ENCODE measurements around the gene GALNT10. TPM values are rescaled to one million over a fixed set of nuclear protein-coding genes. Genes with fewer than 3 reads are reported as not detected.
A peak's percentile ranks its signal among the peaks of the same experiment; 100 is the strongest.

Gene GALNT10
- total RNA-seq, 2 experiments from 2014 or later = 16.8 to 19.8 TPM

DNA sequence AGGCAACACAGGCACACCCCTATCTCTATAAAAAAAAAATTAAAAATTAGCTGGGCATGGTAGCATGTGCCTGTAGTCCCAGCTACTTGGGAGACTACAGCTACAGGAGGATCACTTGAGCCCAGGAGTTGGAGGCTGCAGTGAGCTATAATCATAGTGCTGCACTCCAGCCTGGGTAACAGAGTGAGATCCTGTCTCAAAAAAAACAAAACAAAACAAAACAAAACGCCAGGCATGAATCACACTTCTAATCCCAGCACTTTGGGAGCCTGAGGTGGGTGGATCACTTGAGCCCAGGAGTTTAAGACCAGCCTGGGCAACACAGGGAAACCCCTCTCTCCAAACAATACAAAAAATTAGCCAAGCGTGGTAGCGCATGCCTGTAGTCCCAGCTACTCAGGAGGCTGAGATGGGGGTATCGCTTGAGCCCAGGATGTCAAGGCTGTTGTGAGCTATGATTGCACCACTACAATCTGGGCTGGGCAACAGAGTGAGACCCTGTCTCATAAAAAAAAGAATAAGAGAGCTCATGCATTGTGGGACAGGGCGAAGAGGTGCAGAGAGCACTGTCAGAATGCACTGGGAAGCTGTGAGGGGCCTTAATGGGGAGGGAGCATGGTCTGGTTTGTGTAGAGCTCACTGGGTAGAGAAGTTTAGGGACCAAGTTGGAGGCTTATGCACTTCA lies 246.9 kb downstream of the GALNT10 start:
- Mint-ChIP-seq H3K9me3 (no peaks in the 10 kb centered on the region), H3K36me3 (peaks cover 45% of the 10 kb centered on the region), H3K27me3 (no peaks in the 10 kb centered on the region), H3K4me1 (peaks cover 7% of the 10 kb centered on the region), H3K27ac (no peak overlapping the region), H3K4me3 (no peak overlapping the region)
- no peak for DNase-seq

DNA sequence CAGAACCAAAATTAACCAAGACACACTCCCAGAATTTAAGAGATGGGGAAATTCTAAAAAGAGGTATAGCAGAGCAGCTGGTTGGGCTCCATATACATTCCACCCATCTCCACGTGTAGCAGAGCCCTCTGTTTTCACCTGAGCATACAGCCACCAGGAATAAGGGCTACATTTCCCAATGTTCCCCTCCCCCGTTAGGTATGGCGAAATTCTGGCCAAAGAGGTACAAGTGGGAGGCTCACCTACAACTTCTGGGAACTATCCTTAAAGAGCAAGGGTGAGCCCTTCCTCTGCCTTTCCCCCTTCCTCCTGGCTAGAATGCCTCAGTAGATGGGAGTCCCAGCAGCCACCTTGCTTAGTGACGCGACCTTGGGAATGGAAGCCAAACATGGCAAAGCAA lies 250.0 kb downstream of the GALNT10 start:
- no peak for DNase-seq
- Mint-ChIP-seq H3K4me1 (peaks cover 11% of the 10 kb centered on the region), H3K4me3 (no peak overlapping the region), H3K9me3 (no peaks in the 10 kb centered on the region), H3K27me3 (no peaks in the 10 kb centered on the region), H3K27ac (no peak overlapping the region), H3K36me3 (peaks cover 49% of the 10 kb centered on the region)

DNA sequence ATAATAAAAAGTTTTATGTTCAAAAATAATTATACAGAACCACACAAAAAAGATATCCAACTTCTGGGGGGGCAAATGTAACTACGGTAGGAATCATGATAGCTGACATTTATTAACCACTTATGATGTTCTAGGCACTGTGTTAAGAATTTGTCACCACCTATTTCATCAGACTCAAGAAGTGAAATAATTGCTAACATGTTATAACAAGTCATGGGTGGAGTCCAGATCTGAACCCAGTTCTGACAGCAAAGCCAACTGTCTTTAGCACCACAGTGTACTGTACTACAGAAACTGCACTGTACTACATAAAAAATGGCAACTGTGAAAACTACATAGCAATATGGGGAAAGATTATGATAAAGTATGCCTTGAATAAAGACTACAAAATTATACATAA lies 252.3 kb downstream of the GALNT10 start:
- H3K36me3 Mint-ChIP-seq = peaks cover 39% of the 10 kb centered on the region
- H3K4me1 Mint-ChIP-seq = peaks cover 19% of the 10 kb centered on the region
- H3K27ac Mint-ChIP-seq = no peak overlapping the region
- DNase-seq = no peak
- H3K27me3 Mint-ChIP-seq = no peaks in the 10 kb centered on the region
- no peak overlapping the region for H3K4me3 Mint-ChIP-seq
- H3K9me3 Mint-ChIP-seq = no peaks in the 10 kb centered on the region

DNA sequence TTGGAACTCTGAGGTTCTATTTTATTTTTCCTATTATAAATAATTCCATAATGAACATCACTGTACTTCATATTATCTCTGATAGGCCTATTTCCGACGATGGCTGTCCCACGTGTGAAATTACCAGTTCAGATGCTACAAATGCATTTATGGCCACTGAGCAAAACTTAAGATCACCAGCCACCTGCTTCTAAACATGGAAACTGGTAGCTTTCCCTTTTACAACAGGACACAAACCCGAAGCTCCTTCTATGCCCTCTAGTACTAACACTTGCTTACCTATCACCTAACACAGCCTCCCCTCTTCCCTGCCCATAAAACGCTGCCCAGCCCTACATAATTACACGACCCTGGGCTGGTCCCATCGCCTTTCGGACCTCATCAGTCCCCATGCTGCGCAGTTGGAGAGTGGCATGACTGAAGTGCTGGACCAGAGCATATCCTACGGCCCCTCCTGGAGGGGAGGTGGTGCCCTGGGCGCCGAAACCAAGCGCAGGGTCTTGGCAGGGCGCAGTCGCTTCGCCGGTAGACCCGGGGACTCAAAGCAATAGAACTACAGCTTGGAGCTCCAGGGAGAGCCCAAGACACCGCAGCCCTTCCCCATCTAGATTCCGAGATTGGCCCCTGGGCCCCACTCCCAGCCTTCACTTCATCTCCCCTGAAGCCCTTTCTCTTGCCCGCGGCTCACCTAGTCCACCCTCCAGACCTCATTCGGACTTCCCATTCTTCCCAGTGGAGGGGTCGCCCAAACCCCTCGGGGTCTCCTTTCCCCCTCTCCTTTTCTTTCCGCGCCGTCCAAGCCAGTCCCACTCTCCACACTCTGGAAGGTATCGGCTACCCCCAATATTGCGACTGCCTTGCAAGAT lies 254.3 kb downstream of the GALNT10 start:
- peak overlapping the region; percentile 98 for H3K4me3 Mint-ChIP-seq
- peak overlapping the region; percentile 94 for H3K27ac Mint-ChIP-seq
- peak; percentile 13 for DNase-seq
- no peaks in the 10 kb centered on the region for H3K27me3 Mint-ChIP-seq
- H3K9me3 Mint-ChIP-seq = no peaks in the 10 kb centered on the region
- peaks cover 36% of the 10 kb centered on the region for H3K4me1 Mint-ChIP-seq
- H3K36me3 Mint-ChIP-seq = peaks cover 34% of the 10 kb centered on the region

DNA sequence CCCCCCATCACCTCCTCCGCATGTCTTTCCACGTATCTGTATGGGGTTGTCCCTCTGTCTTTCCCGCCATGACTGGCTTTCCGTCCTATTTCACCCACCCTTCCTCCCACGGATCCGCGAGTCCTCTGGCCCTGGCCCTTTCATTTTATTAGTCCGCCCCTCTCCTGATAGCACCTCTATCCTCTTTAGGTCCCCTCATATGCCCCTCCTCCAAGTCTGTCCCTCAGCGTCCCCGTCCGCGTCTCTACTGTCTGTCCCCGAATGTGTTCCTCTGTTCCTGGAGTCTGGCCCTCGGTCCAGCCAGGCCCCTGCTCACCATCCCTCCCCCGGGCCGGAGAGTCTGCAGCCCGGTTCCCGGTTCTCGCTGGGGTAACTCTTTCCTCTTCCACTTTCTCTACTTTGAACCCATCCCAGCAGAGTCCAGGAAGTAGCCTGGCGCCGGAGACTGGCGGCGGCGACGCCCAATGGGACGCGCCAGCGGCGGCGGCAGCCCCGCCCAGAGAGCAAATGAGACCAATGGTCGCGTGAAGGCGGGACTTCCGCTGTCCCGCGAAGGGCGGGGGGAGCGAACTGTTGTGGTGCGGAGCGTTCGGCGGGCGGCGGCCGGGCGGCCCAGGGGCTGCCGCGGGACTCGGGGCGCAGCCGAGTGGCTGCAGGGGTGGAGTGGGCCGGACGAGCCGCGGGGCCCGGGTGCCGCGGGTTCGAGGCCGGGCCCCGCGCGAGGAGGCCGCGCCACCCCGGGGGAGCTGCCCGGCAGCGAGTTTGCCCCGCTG lies 255.1 kb downstream of the GALNT10 start, which contains the start of gene SAP30L:
TSS of gene SAP30L (plus strand) at position 576 of the 773 bp plus-strand sequence. CDS start 608 bp downstream, outside the sequence.
- Mint-ChIP-seq H3K4me1 (peaks cover 43% of the 10 kb centered on the region), H3K9me3 (no peaks in the 10 kb centered on the region), H3K27ac (peak within 1 kb of the TSS; percentile 94), H3K4me3 (peak within 1 kb of the TSS; percentile 98), H3K36me3 (peaks cover 35% of the 10 kb centered on the region), H3K27me3 (no peaks in the 10 kb centered on the region)
- peak; percentile 97 for DNase-seq

DNA sequence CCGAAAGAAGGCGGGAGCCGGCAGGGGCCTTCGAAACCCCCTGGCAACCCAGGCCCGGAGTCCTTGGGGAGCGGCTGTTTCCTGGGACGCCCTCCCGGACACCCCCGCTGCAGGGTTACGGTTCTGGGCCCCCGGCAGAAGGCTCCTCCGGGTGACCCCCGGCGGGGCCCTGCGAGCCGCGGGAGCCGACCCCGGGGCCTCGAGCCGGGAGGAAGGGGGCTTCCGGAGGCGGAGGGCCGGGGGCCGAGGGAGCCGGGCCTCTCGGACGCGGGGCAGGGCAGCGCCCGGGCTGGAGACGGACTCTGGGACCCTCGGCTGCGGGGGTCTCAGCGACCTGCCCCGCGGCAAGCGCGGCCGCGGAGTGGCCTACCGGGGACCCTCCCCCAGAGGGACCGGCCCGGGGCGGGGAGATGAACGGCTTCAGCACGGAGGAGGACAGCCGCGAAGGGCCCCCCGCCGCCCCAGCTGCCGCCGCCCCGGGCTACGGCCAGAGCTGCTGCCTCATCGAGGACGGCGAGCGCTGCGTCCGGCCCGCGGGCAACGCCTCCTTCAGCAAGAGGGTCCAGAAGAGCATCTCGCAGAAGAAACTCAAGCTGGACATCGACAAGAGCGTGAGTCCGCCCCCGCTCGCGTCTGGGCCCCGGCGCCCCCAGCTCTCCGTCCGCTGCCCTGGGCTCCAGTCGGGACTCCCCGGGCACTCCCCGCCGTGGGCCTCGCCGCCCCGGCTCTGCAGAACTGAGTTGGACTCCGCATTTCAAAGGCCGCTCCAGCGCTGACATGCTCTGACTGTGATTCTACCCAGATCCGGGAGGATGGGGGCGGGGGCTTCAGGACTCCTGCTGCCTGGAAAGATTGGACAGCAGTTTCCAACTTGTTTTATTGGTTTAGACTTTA lies 255.9 kb downstream of the GALNT10 start:
- H3K9me3 Mint-ChIP-seq = no peaks in the 10 kb centered on the region
- peaks cover 41% of the 10 kb centered on the region for H3K4me1 Mint-ChIP-seq
- H3K4me3 Mint-ChIP-seq = peak overlapping the region; percentile 90
- peak overlapping the region; percentile 42 for H3K27ac Mint-ChIP-seq
- peaks cover 27% of the 10 kb centered on the region for H3K36me3 Mint-ChIP-seq
- DNase-seq = peak; percentile 42
- H3K27me3 Mint-ChIP-seq = no peaks in the 10 kb centered on the region

DNA sequence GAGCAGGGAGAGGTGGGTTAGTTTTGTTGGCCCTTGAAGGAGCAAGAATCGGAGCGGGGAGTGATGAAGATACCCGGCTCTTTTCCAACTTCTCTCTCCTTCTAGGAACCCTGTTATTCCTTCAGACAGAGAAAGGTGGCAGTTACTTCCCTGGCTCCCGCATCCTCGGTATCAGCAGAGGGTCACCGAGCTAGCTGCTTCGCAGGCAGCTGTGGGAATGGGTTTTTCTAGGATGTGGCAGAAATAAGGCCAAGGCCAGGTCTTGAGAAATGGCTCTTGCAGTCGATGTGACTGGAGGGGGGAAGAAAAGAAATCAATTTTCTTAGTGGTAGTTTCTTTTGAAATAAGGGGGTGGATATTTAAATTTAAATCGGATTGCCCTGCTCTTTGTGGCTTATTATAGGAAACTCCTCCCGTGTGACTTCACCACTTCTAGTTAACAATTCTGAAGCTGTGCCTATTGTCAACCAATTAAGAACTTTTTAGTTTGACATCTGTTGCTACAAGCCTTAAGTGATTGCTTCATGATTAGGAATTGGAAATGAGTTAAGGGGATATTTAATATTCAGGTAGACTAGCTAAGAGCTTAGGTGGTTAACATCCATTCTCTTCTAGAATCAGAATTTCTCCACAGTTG lies 256.7 kb downstream of the GALNT10 start:
- Mint-ChIP-seq H3K9me3 (no peaks in the 10 kb centered on the region), H3K4me1 (peaks cover 37% of the 10 kb centered on the region), H3K27me3 (no peaks in the 10 kb centered on the region), H3K36me3 (peaks cover 19% of the 10 kb centered on the region), H3K4me3 (peak overlapping the region; percentile 90), H3K27ac (peak overlapping the region; percentile 42)
- DNase-seq = no peak

DNA sequence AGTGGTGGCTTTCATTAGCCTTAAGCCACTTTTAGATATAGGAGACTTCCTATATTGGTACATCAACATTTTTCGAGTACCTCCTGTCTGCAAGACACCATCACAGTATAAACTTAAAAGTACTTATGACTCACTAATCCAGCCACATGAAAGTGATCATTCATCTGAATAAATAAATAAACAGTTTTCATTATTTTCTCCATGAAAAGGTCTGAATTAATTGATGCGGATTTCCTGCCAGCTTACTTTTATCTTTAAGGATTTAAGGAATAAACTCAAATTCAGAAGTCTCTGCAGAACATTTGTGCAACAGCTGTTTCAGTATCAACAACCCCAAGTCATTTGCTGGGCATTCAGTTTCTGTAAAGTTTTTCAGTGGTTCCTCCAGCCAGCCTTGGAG lies 259.3 kb downstream of the GALNT10 start:
- Mint-ChIP-seq H3K27me3 (no peaks in the 10 kb centered on the region), H3K27ac (no peak overlapping the region), H3K9me3 (no peaks in the 10 kb centered on the region), H3K4me3 (no peak overlapping the region), H3K4me1 (peaks cover 33% of the 10 kb centered on the region), H3K36me3 (peaks cover 16% of the 10 kb centered on the region)
- no peak for DNase-seq

DNA sequence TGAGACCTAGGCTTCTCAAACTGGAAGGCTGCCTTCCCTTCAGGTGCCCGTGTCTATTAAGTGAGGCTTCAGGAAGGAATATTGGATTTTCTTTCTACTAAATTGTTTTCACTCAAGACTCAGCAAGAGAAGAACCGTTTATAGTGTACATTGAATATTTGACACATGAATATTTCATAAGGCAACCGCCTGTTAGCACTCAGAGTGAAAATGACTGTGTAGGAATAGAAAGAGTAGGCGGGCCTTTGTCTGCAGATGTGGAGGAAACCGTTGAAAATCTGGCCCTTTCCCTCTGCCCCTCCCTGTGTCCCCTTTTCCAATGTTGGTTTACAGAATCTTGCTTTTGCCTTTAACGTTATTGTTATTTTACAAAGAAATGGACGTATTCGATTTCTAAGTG lies 261.4 kb downstream of the GALNT10 start:
- DNase-seq = no peak
- H3K4me3 Mint-ChIP-seq = no peak overlapping the region
- H3K9me3 Mint-ChIP-seq = no peaks in the 10 kb centered on the region
- H3K36me3 Mint-ChIP-seq = peaks cover 13% of the 10 kb centered on the region
- H3K27ac Mint-ChIP-seq = no peak overlapping the region
- peaks cover 31% of the 10 kb centered on the region for H3K4me1 Mint-ChIP-seq
- H3K27me3 Mint-ChIP-seq = no peaks in the 10 kb centered on the region

DNA sequence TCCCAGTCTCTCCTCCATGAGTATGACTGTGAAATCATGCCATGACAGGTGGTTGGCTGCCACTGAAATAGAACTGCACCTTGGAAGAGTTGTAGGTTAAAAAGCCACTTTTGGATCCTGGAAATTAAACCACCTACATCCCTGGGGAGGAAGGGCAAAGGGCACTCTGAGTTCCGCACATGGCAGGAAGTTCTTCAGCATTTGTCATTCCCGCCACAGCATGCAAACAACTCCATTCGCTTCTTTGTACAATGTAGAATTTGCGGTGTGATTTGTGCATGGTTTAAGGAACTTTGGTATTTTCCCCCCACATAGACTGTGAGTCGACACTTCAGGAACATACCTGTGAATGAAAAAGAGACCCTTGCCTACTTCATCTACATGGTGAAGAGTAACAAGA lies 265.1 kb downstream of the GALNT10 start:
- DNase-seq = no peak
- H3K36me3 Mint-ChIP-seq = peaks cover 13% of the 10 kb centered on the region
- no peak overlapping the region for H3K4me3 Mint-ChIP-seq
- H3K27ac Mint-ChIP-seq = no peak overlapping the region
- no peaks in the 10 kb centered on the region for H3K9me3 Mint-ChIP-seq
- peaks cover 1% of the 10 kb centered on the region for H3K4me1 Mint-ChIP-seq
- no peaks in the 10 kb centered on the region for H3K27me3 Mint-ChIP-seq

DNA sequence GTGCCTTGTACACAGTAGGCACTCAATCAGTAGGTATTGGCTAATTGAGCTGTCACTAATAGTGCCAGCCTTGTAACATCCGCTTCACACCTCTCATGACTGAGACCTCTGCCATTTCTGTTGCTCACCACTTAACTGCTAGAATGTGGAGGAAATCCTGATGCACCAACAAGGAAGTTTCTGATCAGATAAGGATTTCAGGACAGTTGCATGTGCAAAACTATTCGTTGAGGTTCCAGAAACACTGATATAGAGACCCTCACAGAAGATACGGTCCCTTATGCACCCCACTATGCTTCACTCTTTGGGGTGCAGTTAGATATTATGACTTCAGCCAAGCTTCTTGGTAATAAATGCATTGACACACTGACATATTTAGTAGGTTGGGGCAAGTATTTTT lies 266.0 kb downstream of the GALNT10 start:
- H3K9me3 Mint-ChIP-seq = no peaks in the 10 kb centered on the region
- no peaks in the 10 kb centered on the region for H3K27me3 Mint-ChIP-seq
- no peak overlapping the region for H3K4me3 Mint-ChIP-seq
- DNase-seq = no peak
- H3K4me1 Mint-ChIP-seq = no peaks in the 10 kb centered on the region
- no peak overlapping the region for H3K27ac Mint-ChIP-seq
- peaks cover 13% of the 10 kb centered on the region for H3K36me3 Mint-ChIP-seq

DNA sequence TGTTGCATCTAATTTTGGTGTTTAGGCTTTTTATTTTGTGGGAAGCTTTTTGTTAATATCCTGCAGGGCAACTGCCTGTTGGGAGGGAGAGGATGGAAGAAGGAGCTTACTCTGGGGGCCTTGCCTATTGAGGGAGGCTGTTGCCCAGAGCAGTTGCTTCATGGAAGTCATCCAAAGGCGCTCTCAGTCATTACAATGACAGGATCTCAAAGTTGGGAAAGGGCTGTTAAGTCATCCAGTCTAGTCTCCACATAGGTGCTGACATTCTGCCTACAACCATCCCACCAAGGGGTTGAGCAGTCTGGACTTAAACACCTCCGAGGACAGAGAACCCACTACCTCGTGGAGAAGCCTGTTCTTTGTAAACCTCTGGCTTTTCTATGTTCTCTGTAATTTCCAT lies 268.5 kb downstream of the GALNT10 start:
- no peak overlapping the region for H3K27ac Mint-ChIP-seq
- DNase-seq = no peak
- H3K36me3 Mint-ChIP-seq = peaks cover 8% of the 10 kb centered on the region
- no peaks in the 10 kb centered on the region for H3K27me3 Mint-ChIP-seq
- no peak overlapping the region for H3K4me3 Mint-ChIP-seq
- H3K9me3 Mint-ChIP-seq = no peaks in the 10 kb centered on the region
- H3K4me1 Mint-ChIP-seq = no peaks in the 10 kb centered on the region

DNA sequence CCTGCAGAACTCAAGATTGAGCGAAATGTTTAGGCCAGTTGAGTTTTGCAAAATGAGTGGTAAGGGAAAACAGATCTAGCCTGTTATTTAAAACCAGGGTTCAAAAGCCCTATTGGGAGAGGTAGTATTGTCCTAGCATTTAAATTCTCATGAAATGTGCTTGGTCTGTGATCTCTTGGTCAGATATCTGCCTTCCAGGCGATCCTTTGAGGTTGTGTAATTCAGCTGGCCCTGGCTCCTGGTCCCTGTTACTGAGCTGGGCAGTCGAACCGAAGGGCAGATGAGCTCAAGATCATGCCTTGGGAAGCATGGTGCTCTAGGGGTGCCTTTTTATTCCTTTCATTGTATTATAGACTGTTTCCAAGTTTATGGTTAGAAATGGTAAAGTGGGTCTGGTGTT lies 269.6 kb downstream of the GALNT10 start:
- DNase-seq = no peak
- H3K9me3 Mint-ChIP-seq = no peaks in the 10 kb centered on the region
- no peak overlapping the region for H3K27ac Mint-ChIP-seq
- no peaks in the 10 kb centered on the region for H3K27me3 Mint-ChIP-seq
- no peak overlapping the region for H3K4me3 Mint-ChIP-seq
- peaks cover 8% of the 10 kb centered on the region for H3K36me3 Mint-ChIP-seq
- no peaks in the 10 kb centered on the region for H3K4me1 Mint-ChIP-seq

DNA sequence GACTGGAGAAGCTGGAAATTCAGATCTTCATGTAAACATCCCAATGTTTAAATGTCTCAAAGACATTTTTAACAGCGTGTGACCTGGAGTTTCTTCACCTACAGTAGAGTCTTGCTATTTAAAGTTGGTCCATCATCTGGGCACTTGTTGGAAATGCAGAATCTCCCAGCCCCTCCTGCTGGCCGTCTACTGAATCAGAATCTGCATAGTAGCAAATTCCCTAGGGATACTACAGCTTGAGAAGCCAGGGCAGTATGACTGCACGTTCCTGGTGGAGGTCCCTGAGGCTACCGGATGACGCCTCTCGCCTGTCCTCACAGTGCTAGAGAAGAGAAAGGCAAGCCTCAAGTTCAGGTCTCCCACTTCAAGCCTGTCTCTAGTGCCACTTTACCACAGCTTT lies 271.0 kb downstream of the GALNT10 start:
- Mint-ChIP-seq H3K27ac (no peak overlapping the region), H3K4me3 (no peak overlapping the region), H3K9me3 (no peaks in the 10 kb centered on the region), H3K4me1 (no peaks in the 10 kb centered on the region), H3K36me3 (peaks cover 4% of the 10 kb centered on the region), H3K27me3 (no peaks in the 10 kb centered on the region)
- no peak for DNase-seq

Data from activated naive CD8-positive, alpha-beta T cell treated with anti-CD3 and anti-CD28 coated beads for 36 hours (primary cell).